ENCODE measurements around the gene POLRMT. TPM values are rescaled to one million over a fixed set of nuclear protein-coding genes. Genes with fewer than 3 reads are reported as not detected.
A peak's percentile ranks its signal among the peaks of the same experiment; 100 is the strongest.

POLRMT gene
- total and polyA plus RNA-seq, 2 experiments from 2014 or later = 98.0 to 148 TPM

- Histone ChIP-seq H3K27ac (ENCODE audit: low read depth) (no peak within 1 kb of the TSS), H2AFZ (no peak within 1 kb of the TSS), H3K27me3 (ENCODE audit: insufficient read depth) (peaks cover 16% of the 10 kb centered on the region), H3F3A (replicated peaks; ENCODE audit: low read depth) (peaks cover 8% of the 10 kb centered on the region; the same call in 1 of the 2 replicates), H3K79me2 (replicated peaks; ENCODE audit: insufficient read depth) (no peaks in the 10 kb centered on the region), H3K4me3 (peak within 1 kb of the TSS; percentile 43; the same call in 1 of the 2 replicates), H3K4me1 (ENCODE audit: insufficient read depth) (0 out of 2 replicates have a peak, but pooled peaks cover 3% of the 10 kb centered on the region), H3K36me3 (ENCODE audit: insufficient read depth) (no peaks in the 10 kb centered on the region), H4K20me1 (replicated peaks; ENCODE audit: insufficient read depth) (no peaks in the 10 kb centered on the region), H3K9me2 (ENCODE audit: insufficient read depth) (no peaks in the 10 kb centered on the region), H3K4me2 (no peak within 1 kb of the TSS; the same call in 1 of the 2 replicates)
- no peaks in the 10 kb centered on the region for H3K36me3 Mint-ChIP-seq (ENCODE audit: low read depth)
- TF ChIP-seq REST (IDR thresholded peaks at IDR 0.05; ENCODE audit: unreplicated experiment) = no peak
- TF ChIP-seq NANOG (IDR thresholded peaks at IDR 0.05; ENCODE audit: borderline replicate concordance) = no peak
- no peak for TF ChIP-seq CREB1 (CRISPR knock-in tag; IDR thresholded peaks at IDR 0.05; ENCODE audit: low read depth)
- no peak for TF ChIP-seq EZH2 (IDR thresholded peaks at IDR 0.05; ENCODE audit: low read depth, unreplicated experiment)
- no peak for TF ChIP-seq EZH2phosphoT487 (IDR thresholded peaks at IDR 0.05; ENCODE audit: unreplicated experiment)
- TF ChIP-seq ETS1 (IDR thresholded peaks at IDR 0.05) = no peak
- H3K9me3 Mint-ChIP-seq = no peaks in the 10 kb centered on the region
- peak within 1 kb of the TSS; percentile 54 for H3K4me3 Mint-ChIP-seq
- H3K27ac Mint-ChIP-seq = no peak within 1 kb of the TSS
- H3K4me1 Mint-ChIP-seq = no peaks in the 10 kb centered on the region; the same call in 2 of the 3 replicates
- ATAC-seq (no peak), DNase-seq (ENCODE audit: low spot score) (no peak)
- H3K27me3 Mint-ChIP-seq (ENCODE audit: insufficient read depth, low read depth, poor library complexity) = peaks cover 31% of the 10 kb centered on the region
Measured at GRCh38 chr19:676339-677105, 43.2 kb upstream of the POLRMT start, which contains the start of gene FSTL3. Gene FSTL3 (plus strand): TSS chr19:676392. CDS start chr19:676424, 32 bp downstream.

GRCh38 chr19:676007-676338 lies 42.6 kb upstream of the POLRMT start:
- peak overlapping the region; percentile 26; the same call in 1 of the 2 replicates for H3K4me3 ChIP-seq
- TF ChIP-seq CTCF (conservative IDR thresholded peaks at IDR 0.05; ENCODE audit: low read depth in 2 of 2) (no peak), JUNB (IDR thresholded peaks at IDR 0.05; ENCODE audit: unreplicated experiment) (no peak), EZH2phosphoT487 (IDR thresholded peaks at IDR 0.05; ENCODE audit: unreplicated experiment) (no peak), REST (IDR thresholded peaks at IDR 0.05; ENCODE audit: unreplicated experiment) (no peak), NANOG (IDR thresholded peaks at IDR 0.05; ENCODE audit: borderline replicate concordance) (no peak)

More at GRCh38 chr19:676007-676338, 42.6 kb upstream of the POLRMT start:
- Histone ChIP-seq H3K4me2 (no peak overlapping the region), H3K27ac (ENCODE audit: low read depth) (no peak overlapping the region), H3K27me3 (ENCODE audit: insufficient read depth) (peaks cover 16% of the 10 kb centered on the region), H3K79me2 (replicated peaks; ENCODE audit: insufficient read depth) (no peaks in the 10 kb centered on the region), H3K36me3 (ENCODE audit: insufficient read depth) (no peaks in the 10 kb centered on the region), H3F3A (replicated peaks; ENCODE audit: low read depth) (peaks cover 8% of the 10 kb centered on the region; the same call in 1 of the 2 replicates), H4K20me1 (replicated peaks; ENCODE audit: insufficient read depth) (no peaks in the 10 kb centered on the region), H2AFZ (no peak overlapping the region), H3K4me1 (ENCODE audit: insufficient read depth) (0 out of 2 replicates have a peak, but pooled peaks cover 3% of the 10 kb centered on the region), H3K9me2 (ENCODE audit: insufficient read depth) (no peaks in the 10 kb centered on the region)
- H3K4me1 Mint-ChIP-seq = no peaks in the 10 kb centered on the region; the same call in 2 of the 3 replicates
- DNase-seq (ENCODE audit: low spot score) = no peak
- peak overlapping the region; percentile 54; the same call in 2 of the 3 replicates for H3K4me3 Mint-ChIP-seq
- no peak overlapping the region for H3K27ac Mint-ChIP-seq
- no peak for ATAC-seq
- peaks cover 31% of the 10 kb centered on the region for H3K27me3 Mint-ChIP-seq (ENCODE audit: insufficient read depth, low read depth, poor library complexity)
- H3K9me3 Mint-ChIP-seq = no peaks in the 10 kb centered on the region
- no peaks in the 10 kb centered on the region for H3K36me3 Mint-ChIP-seq (ENCODE audit: low read depth)
